GM11168 (cell line): ENCODE data around the gene DIS3L2.
"Not testable (repeated sequence)": the region's sequence is repeated elsewhere in the genome, so short reads cannot be mapped to it uniquely, and the experiment has no call there.

Experiments used
- in situ Hi-C: fragments of 300-500 bp; cut with MboI; formaldehyde crosslinking; loops from one replicate; pipeline ENCODE4 v1.12.0; 2022; ENCODE audit warnings: low sequenced_read_pairs; ENCODE audit not compliant: unreplicated experiment

DIS3L2 gene

GRCh38 chr2:232369126-232369951 lies 407.8 kb downstream of the DIS3L2 start:
- in situ Hi-C loops: no loop called here

DNA sequence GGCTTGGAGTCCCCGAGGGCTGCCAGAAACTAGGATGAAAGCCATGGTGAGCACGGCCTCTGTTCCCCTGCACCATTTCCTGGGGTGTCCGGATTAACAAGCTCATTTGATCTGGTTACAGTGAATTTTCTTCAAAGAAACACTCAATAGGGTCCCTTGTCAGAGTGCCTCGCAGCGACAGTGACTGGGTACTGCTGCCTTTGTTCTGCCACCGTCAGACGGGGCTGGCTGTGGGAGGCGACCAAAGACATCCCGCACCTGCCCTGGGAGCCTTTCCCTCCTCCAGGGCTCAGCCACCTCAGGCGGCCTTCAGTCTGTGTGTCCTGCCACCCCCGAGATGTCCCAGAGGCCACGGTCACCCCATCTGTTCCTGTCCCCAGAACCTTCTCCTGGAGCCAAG lies 408.5 kb downstream of the DIS3L2 start:
- in situ Hi-C loops: not testable (repeated sequence)

- in situ Hi-C loops: no loop called here
Observed at GRCh38 chr2:232372231-232373208, 411.0 kb downstream of the DIS3L2 start.

DNA sequence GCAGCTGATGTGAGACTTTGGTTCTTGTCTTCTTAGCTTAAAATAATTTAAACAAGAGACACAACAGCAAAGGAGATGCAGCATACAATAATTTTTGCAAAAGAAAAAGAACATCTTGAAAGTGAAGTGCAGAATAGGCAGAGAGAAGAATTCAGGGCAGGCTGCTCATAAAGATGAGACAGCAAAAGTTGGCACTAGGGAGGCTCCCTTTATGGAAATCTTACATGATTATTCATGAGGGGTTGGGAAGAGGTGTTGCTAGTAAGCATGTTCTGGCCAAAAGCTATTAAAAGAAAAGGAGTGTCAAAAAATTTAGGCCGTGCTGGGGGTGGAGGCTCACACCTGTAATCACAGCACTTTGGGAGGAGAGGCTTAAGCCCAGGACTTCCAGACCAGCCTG lies 412.8 kb downstream of the DIS3L2 start:
- in situ Hi-C loops: no loop called here

GRCh38 chr2:232375164-232375563 lies 413.7 kb downstream of the DIS3L2 start:
- in situ Hi-C loops: no loop called here

DNA sequence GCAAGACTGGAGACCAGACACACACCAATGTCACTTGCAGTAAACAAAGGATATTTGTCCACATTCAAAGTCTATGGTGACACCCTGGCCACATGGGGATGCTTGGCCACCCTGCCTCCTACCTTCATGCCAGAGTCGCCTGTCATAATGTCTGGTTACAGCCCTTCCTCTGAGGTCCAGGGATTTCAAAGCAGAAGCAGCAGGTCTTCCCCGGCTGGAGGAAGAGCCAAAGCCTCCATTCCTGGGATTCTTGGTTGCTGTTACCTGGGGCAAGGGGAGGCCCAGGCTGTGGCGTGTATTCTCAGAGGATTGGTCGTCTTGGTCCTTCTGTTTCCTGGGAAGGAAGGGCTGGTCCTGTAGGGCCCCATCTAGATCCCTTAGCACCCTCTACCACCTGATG lies 414.7 kb downstream of the DIS3L2 start:
- in situ Hi-C loops: no loop called here

DNA sequence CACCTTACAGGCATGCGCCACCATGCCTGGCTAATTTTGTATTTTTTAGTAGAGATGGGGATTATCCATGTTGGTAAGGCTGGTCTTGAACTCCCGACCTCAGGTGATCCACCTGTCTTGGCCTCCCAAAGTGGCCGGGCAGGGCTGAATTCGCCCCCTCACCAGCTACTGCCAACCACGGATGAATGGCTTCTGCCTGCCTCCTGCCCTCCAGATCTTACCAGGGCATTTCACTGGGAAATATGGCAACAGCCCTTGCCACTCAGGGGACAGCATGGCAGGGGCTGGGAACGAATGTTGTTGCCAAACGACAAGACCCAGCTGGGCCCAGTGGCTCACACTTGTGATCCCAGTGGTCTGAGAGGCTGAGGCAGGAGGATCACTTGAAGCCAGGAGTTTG lies 415.2 kb downstream of the DIS3L2 start:
- in situ Hi-C loops: no loop called here

GRCh38 chr2:232377319-232377718 lies 415.8 kb downstream of the DIS3L2 start:
- in situ Hi-C loops: no loop called here

- in situ Hi-C loops: no loop called here
Observed at GRCh38 chr2:232377841-232378734, 416.6 kb downstream of the DIS3L2 start.

GRCh38 chr2:232378735-232379151 lies 417.2 kb downstream of the DIS3L2 start, which contains the start of gene ALPP:
TSS of gene ALPP (plus strand) at chr2:232378751. CDS start at chr2:232378803, 52 bp downstream.
- in situ Hi-C loops: not testable (repeated sequence)

DNA sequence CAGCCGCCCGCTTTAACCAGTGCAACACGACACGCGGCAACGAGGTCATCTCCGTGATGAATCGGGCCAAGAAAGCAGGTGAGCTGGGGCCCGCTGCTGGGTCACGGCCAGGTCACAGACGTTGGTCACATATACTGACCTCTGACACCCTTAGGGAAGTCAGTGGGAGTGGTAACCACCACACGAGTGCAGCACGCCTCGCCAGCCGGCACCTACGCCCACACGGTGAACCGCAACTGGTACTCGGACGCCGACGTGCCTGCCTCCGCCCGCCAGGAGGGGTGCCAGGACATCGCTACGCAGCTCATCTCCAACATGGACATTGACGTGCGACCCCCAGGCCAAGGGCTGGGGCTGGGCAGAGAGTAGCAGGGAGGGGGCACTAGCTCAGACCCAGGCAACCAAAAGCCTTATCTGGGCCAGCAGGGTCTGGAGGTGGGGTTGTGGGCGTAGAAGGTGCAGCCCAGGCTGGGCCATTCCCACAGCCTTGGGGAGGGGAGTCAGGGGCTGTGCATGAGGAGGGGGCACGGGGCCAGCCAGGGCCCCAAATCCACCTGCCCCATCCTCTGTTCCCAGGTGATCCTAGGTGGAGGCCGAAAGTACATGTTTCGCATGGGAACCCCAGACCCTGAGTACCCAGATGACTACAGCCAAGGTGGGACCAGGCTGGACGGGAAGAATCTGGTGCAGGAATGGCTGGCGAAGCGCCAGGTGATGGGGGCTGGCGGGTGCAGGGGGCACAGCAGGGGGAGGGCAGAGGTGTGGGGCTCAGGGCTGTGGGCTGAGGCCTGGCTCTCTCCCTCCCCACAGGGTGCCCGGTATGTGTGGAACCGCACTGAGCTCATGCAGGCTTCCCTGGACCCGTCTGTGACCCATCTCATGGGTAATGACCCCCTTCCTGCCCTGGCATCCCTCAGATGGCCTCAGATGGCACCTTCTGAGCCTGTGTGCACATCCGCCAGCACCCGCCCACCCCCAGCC lies 418.4 kb downstream of the DIS3L2 start:
- in situ Hi-C loops: not testable (repeated sequence)

GRCh38 chr2:232381204-232382031 lies 419.9 kb downstream of the DIS3L2 start:
- in situ Hi-C loops: not testable (repeated sequence)

DNA sequence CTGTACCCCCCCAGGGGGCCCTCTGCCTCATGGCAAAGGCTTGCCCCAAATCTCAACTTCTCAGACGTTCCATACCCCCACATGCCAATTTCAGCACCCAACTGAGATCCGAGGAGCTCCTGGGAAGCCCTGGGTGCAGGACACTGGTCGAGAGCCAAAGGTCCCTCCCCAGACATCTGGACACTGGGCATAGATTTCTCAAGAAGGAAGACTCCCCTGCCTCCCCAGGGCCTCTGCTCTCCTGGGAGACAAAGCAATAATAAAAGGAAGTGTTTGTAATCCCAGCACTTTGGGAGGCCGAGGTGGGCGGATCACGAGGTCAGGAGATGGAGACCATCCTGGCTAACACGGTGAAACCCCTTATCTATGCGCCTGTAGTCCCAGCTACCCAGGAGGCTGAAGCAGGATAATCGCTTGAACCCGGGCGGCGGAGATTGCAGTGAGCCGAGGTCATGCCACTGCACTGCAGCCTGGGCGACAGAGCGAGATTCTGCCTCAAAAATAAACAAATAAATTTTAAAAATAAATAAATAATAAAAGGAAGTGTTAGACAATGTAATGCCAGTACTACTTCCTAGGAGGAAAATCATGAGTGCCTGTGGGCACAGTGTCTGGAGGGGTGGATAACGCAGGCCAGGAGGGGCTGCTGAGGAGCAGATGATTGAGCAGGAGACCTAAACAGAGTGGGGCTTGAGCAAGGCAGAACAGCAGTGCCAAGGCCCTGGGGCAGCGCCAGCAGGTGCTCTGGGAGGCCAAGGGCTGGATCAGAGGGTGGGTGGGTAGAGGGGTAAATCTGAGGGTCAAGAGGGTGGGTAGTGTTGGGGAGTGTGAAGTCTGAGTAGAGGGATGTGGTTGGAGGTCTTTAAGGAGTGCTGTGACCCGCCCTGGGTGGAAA lies 421.1 kb downstream of the DIS3L2 start:
- in situ Hi-C loops: no loop called here

GRCh38 chr2:232384466-232384865 lies 423.0 kb downstream of the DIS3L2 start:
- in situ Hi-C loops: no loop called here

- in situ Hi-C loops: not testable (repeated sequence)
Observed at GRCh38 chr2:232385058-232385457, 423.5 kb downstream of the DIS3L2 start.

GRCh38 chr2:232385660-232386489 lies 424.4 kb downstream of the DIS3L2 start:
- in situ Hi-C loops: no loop called here
